GM12878 (cell line): ENCODE data around the gene BCL2. TPM values are rescaled to one million over a fixed set of nuclear protein-coding genes. Genes with fewer than 3 reads are reported as not detected.
A peak's percentile ranks its signal among the peaks of the same experiment; 100 is the strongest.

Experiments
- KAT2A ChIP-seq: conservative IDR thresholded peaks from 2 replicates; pipeline ENCODE4 v1.6.1; 2011; ENCODE audit warnings: low read depth, low read length; ENCODE audit not compliant: control insufficient read depth
- LARP7 ChIP-seq: fragments of 450-650 bp; IDR thresholded peaks from 2 replicates; pipeline ENCODE4 v1.6.1; 2017; ENCODE audit warnings: mild to moderate bottlenecking
- MLLT1 ChIP-seq: fragments of 450-650 bp; IDR thresholded peaks from 2 replicates; pipeline ENCODE4 v1.6.1; 2016; ENCODE audit warnings: mild to moderate bottlenecking
- NFXL1 ChIP-seq: fragments of 450-650 bp; IDR thresholded peaks from 2 replicates; pipeline ENCODE4 v1.6.1; 2017; ENCODE audit warnings: antibody characterized with exemption, mild to moderate bottlenecking, borderline replicate concordance
- SKIL ChIP-seq: fragments of 450-650 bp; IDR thresholded peaks from 2 replicates; pipeline ENCODE4 v1.6.1; 2017; ENCODE audit warnings: mild to moderate bottlenecking, low read depth, inconsistent platforms; ENCODE audit not compliant: poor library complexity, severe bottlenecking
- WRNIP1 ChIP-seq: IDR thresholded peaks from 2 replicates; pipeline ENCODE4 v1.6.1; 2011; ENCODE audit warnings: low read depth, low read length, improper control_type of control experiment, borderline replicate concordance
- YBX1 ChIP-seq: fragments of 450-650 bp; IDR thresholded peaks from 2 replicates; pipeline ENCODE4 v1.6.1; 2016; ENCODE audit warnings: antibody characterized with exemption
- polyA plus RNA-seq, 11 experiments: library from polyadenylated mRNA; depleted of rRNA in 4 of 11; unstranded in 6 of 11; stranded (reverse) in 5 of 11; fragments of >200 nt; fragmentation: Nextera tagmentation in 4 of 11; fragmentation: Illumina TruSeq in 1 of 11; extraction: Ambion mirVana in 4 of 11; extraction: Trizol in 1 of 11; gene quantifications; 1 replicate in 1 of 11; 2 replicates in 10 of 11; pipeline versions ENCODE4 v1.2.1 to v1.2.3, GENCODE V29; 2011 to 2016; ENCODE audit warnings: inconsistent platforms in 2 of 11, missing spikeins in 2 of 11, low read depth in 1 of 11
- total RNA-seq, 4 experiments: library from RNA; depleted of rRNA in 3 of 4; stranded (reverse); fragments of >200 nt in 3 of 4; fragmentation: Illumina TruSeq in 1 of 4; extraction: Trizol in 1 of 4; gene quantifications; 2 replicates each; pipeline versions ENCODE4 v1.2.1 to v1.2.3, GENCODE V29; 2013 to 2021

BCL2 gene
- total and polyA plus RNA-seq, 10 of the 15 experiments (the other 5 are each of a cell fraction or from before 2014, with no cell fraction given): 4.1 to 47.8 (median 19.3) TPM

GRCh38 chr18:63314062-63314790, 5.3 kb downstream of the BCL2 start (continued):
- TF ChIP-seq SKIL (peak; percentile 28), YBX1 (no peak), MLLT1 (peak; percentile 63), KAT2A (no peak), LARP7 (peak; percentile 30; the same call in 1 of the 2 replicates), WRNIP1 (peak; percentile 95; the same call in 1 of the 2 replicates), NFXL1 (no peak)
